Upper lobe of left lung (tissue), 4 donors: Measurements from ENCODE around the gene XXYLT1.
A peak's percentile ranks its signal among the peaks of the same experiment; 100 is the strongest.

Source experiments
- EP300 ChIP-seq, 4 donors: sonication (generic); formaldehyde crosslinking; IDR thresholded peaks; one replicate each; pipeline ENCODE4 v1.5.1; 2017; ENCODE audit warnings: antibody characterized with exemption in 4 of 4, control low read depth in 2 of 4
- POLR2A ChIP-seq, 4 donors: fragments of 450-650 bp; IDR thresholded peaks; one replicate each; pipeline ENCODE4 v1.5.1; 2016 to 2017; ENCODE audit warnings: antibody characterized with exemption in 4 of 4, mild to moderate bottlenecking in 2 of 4
- POLR2AphosphoS5 ChIP-seq, 2 donors: sonication (generic); formaldehyde crosslinking; IDR thresholded peaks; one replicate each; pipeline ENCODE4 v1.5.1; 2017; ENCODE audit warnings: antibody characterized with exemption in 2 of 2
- TF ChIP-seq, protein P1 (sequence below), 6 experiments: fragments of 450-650 bp in 4 of 6; fragments of 200-600 bp in 2 of 6; sonication (generic) in 2 of 6; IDR thresholded peaks; one replicate each; pipeline ENCODE4 v1.5.1; 2016 to 2019; ENCODE audit warnings: antibody characterized with exemption in 6 of 6

DNA sequence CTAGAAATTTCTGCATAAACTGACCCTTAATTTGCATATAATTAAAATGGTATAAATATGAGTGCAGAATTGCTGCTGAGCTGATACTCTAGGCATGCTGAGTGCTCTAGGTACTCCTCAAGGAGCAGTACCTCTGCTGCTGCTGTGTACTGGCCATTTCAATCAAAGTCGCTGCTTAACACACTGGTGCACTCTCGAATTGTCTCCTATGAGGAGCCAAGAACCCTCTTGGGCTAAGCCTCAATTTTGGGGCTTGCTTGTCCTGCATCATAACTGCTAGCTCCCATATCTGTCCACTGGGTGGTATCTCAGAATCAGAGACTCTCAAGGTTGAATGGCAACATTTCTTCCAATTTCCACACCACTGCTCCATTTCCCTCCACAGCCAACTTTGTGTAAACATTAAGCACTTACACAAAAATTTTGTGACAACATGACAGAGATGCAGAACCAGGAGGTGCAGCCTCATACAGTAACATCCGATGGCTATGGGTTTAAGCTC, 82.5 kb downstream of the XXYLT1 start:
- TF ChIP-seq EP300 (IDR thresholded peaks at IDR 0.05), result no peak
- TF ChIP-seq, protein P1, sequence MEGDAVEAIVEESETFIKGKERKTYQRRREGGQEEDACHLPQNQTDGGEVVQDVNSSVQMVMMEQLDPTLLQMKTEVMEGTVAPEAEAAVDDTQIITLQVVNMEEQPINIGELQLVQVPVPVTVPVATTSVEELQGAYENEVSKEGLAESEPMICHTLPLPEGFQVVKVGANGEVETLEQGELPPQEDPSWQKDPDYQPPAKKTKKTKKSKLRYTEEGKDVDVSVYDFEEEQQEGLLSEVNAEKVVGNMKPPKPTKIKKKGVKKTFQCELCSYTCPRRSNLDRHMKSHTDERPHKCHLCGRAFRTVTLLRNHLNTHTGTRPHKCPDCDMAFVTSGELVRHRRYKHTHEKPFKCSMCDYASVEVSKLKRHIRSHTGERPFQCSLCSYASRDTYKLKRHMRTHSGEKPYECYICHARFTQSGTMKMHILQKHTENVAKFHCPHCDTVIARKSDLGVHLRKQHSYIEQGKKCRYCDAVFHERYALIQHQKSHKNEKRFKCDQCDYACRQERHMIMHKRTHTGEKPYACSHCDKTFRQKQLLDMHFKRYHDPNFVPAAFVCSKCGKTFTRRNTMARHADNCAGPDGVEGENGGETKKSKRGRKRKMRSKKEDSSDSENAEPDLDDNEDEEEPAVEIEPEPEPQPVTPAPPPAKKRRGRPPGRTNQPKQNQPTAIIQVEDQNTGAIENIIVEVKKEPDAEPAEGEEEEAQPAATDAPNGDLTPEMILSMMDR (IDR thresholded peaks at IDR 0.05), result peak in 1 of 6 experiments; percentile 10
- no peak for TF ChIP-seq POLR2A (IDR thresholded peaks at IDR 0.05)
- no peak for TF ChIP-seq POLR2AphosphoS5 (IDR thresholded peaks at IDR 0.05)
